A673 (cell line): Measurements from ENCODE around the gene TMEM198.

Source experiments
- CTCF ChIP-seq: fragments of 300-800, 200-600 bp; sonication (generic); conservative IDR thresholded peaks from 2 replicates; pipeline ENCODE4 v1.5.1; 2017; ENCODE audit warnings: low read depth, mild to moderate bottlenecking, antibody characterized with exemption, low read length, moderate library complexity, mixed read lengths
- EZH2 ChIP-seq: fragments of 200-600 bp; sonication (generic); IDR thresholded peaks from 2 replicates; pipeline ENCODE4 v1.6.1; 2017; ENCODE audit warnings: borderline replicate concordance, low read depth, mild to moderate bottlenecking, mixed read lengths, antibody characterized with exemption, low read length; ENCODE audit not compliant: poor library complexity, severe bottlenecking

GRCh38 chr2:219509780-219510511 lies 33.9 kb upstream of the TMEM198 start:
- TF ChIP-seq EZH2 (no peak), CTCF (peak; percentile 84)
